OCI-LY3 (cell line): Measurements from ENCODE around the gene ERICH2.

Experiments
- H2AFZ ChIP-seq: fragments of 200-600, 300-600 bp; shearing (Covaris generic); 2 replicates; pipeline ENCODE4 v1.6.0; 2014; ENCODE audit warnings: antibody characterized with exemption, low read depth, low read length
- H3K27ac ChIP-seq: fragments of 200-600, 300-600 bp; sonication (generic); 2 replicates; pipeline ENCODE4 v1.5.1; 2014; ENCODE audit warnings: mild to moderate bottlenecking, low read length, moderate library complexity, mixed read lengths
- H3K27me3 ChIP-seq: fragments of 200-600, 300-600 bp; sonication (generic); 2 replicates; pipeline ENCODE4 v1.6.1; 2014; ENCODE audit warnings: low read depth, low read length, mixed read lengths
- H3K36me3 ChIP-seq: fragments of 200-600, 300-600 bp; sonication (generic); replicated peaks from 2 replicates; pipeline ENCODE3; 2014; ENCODE audit warnings: low read depth, low read length, mixed read lengths
- H3K4me1 ChIP-seq: fragments of 300-600, 200-600 bp; sonication (generic); 2 replicates; pipeline ENCODE4 v1.6.1; 2014; ENCODE audit warnings: low read length, mixed read lengths
- H3K4me2 ChIP-seq: fragments of 200-600, 300-600 bp; sonication (generic); 2 replicates; pipeline ENCODE4 v1.6.1; 2014; ENCODE audit warnings: low read length, mixed read lengths
- H3K4me3 ChIP-seq: fragments of 300-600, 200-600 bp; sonication (generic); 2 replicates; pipeline ENCODE4 v1.5.1; 2014; ENCODE audit warnings: antibody characterized with exemption, mild to moderate bottlenecking, low read length, moderate library complexity
- H3K79me2 ChIP-seq: fragments of 300-600, 200-600 bp; shearing (Covaris generic); 2 replicates; pipeline ENCODE4 v1.6.1; 2014; ENCODE audit warnings: mild to moderate bottlenecking, low read length, mixed read lengths
- H3K9ac ChIP-seq: fragments of 300-600, 200-600 bp; shearing (Covaris generic); 2 replicates; pipeline ENCODE4 v1.6.0; 2014; ENCODE audit warnings: mild to moderate bottlenecking, low read length, moderate library complexity
- H3K9me3 ChIP-seq: fragments of 200-600, 300-600 bp; shearing (Covaris generic); 2 replicates; pipeline ENCODE4 v1.6.1; 2014; ENCODE audit warnings: low read length, mixed read lengths; ENCODE audit not compliant: insufficient read depth
- H4K20me1 ChIP-seq: fragments of 200-600, 300-600 bp; sonication (generic); 2 replicates; pipeline ENCODE4 v1.6.1; 2016; ENCODE audit warnings: low read length, mixed read lengths; ENCODE audit not compliant: insufficient read depth
- CTCF ChIP-seq: fragments of 200-600, 300-600 bp; sonication (generic); IDR thresholded peaks from 2 replicates; pipeline ENCODE4 v1.5.1; 2014; ENCODE audit warnings: antibody characterized with exemption, low read length, low read depth
- EZH2phosphoT487 ChIP-seq: fragments of 200-600 bp; shearing (Covaris generic); IDR thresholded peaks from 2 replicates; pipeline ENCODE4 v1.6.1; 2018; ENCODE audit warnings: antibody characterized with exemption, mixed run types, low read depth

Gene ERICH2

GRCh38 chr2:170771421-170771937, 1.3 kb downstream of the ERICH2 start:
- Histone ChIP-seq H3K4me1 (peaks cover 9% of the 10 kb centered on the region), H3K4me3 (peak overlapping the region; percentile 98), H2AFZ (peak overlapping the region; percentile 99), H3K9me3 (no peaks in the 10 kb centered on the region), H3K27me3 (peaks cover 16% of the 10 kb centered on the region), H3K9ac (peak overlapping the region; percentile 82), H4K20me1 (no peaks in the 10 kb centered on the region), H3K27ac (no peak overlapping the region), H3K4me2 (peak overlapping the region; percentile 82), H3K36me3 (no peaks in the 10 kb centered on the region), H3K79me2 (no peaks in the 10 kb centered on the region)
- TF ChIP-seq EZH2phosphoT487 = no peak

- Histone ChIP-seq H3K79me2 (no peaks in the 10 kb centered on the region), H3K9me3 (no peaks in the 10 kb centered on the region), H3K9ac (no peak overlapping the region), H3K36me3 (no peaks in the 10 kb centered on the region), H3K4me3 (no peak overlapping the region), H3K4me1 (peaks cover 4% of the 10 kb centered on the region; the same call in 1 of the 2 replicates), H2AFZ (no peak overlapping the region), H3K4me2 (no peak overlapping the region), H3K27me3 (peaks cover 16% of the 10 kb centered on the region), H3K27ac (no peak overlapping the region), H4K20me1 (no peaks in the 10 kb centered on the region)
- TF ChIP-seq EZH2phosphoT487 (no peak), CTCF (no peak)
Observed at GRCh38 chr2:170772295-170772694, 2.1 kb downstream of the ERICH2 start.

GRCh38 chr2:170774074-170774473, 3.9 kb downstream of the ERICH2 start:
- no peak overlapping the region for H3K27ac ChIP-seq
- H3K4me3 ChIP-seq = no peak overlapping the region
- H2AFZ ChIP-seq = no peak overlapping the region
- no peaks in the 10 kb centered on the region for H3K79me2 ChIP-seq
- H3K9ac ChIP-seq = no peak overlapping the region
- no peak overlapping the region for H3K4me2 ChIP-seq
- no peak for TF ChIP-seq EZH2phosphoT487
- TF ChIP-seq CTCF = no peak
- peaks cover 4% of the 10 kb centered on the region; the same call in 1 of the 2 replicates for H3K4me1 ChIP-seq
- H3K36me3 ChIP-seq = no peaks in the 10 kb centered on the region
- H3K27me3 ChIP-seq = peaks cover 16% of the 10 kb centered on the region
- H4K20me1 ChIP-seq = no peaks in the 10 kb centered on the region
- H3K9me3 ChIP-seq = no peaks in the 10 kb centered on the region

GRCh38 chr2:170778900-170779299, 8.7 kb downstream of the ERICH2 start:
- H3K9ac ChIP-seq = no peak overlapping the region
- no peak for TF ChIP-seq CTCF
- TF ChIP-seq EZH2phosphoT487 = no peak

More at GRCh38 chr2:170778900-170779299, 8.7 kb downstream of the ERICH2 start:
- Histone ChIP-seq H3K79me2 (no peaks in the 10 kb centered on the region), H3K36me3 (no peaks in the 10 kb centered on the region), H4K20me1 (no peaks in the 10 kb centered on the region), H3K27ac (no peak overlapping the region), H2AFZ (no peak overlapping the region), H3K4me1 (no peaks in the 10 kb centered on the region), H3K4me2 (no peak overlapping the region), H3K27me3 (no peaks in the 10 kb centered on the region), H3K9me3 (no peaks in the 10 kb centered on the region), H3K4me3 (no peak overlapping the region)
